T-helper 1 cell treated with Interleukin-12 subunit alpha and Interleukin-12 subunit beta and Interleukin-4 antibody, amounts not matched to agents 30 ng/mL and 1 ng/mL, for 36 hours (primary cell): ENCODE results near the gene ADGRL1. TPM values are rescaled to one million over a fixed set of nuclear protein-coding genes. Genes with fewer than 3 reads are reported as not detected.
"Not testable (repeated sequence)": the region's sequence is repeated elsewhere in the genome, so short reads cannot be mapped to it uniquely, and the experiment has no call there.

ENCODE experiments used
- intact Hi-C: fragments of 100-400 bp; cut with micrococcal nuclease; formaldehyde crosslinking; loops from one replicate; pipeline ENCODE4 v1.15.1; 2024
- total RNA-seq: library from RNA; stranded (reverse); gene quantifications from 2 replicates; pipeline ENCODE4 v1.2.3, GENCODE V29; 2022

ADGRL1 gene
- total RNA-seq = 7.6 and 8.1 TPM in 2 replicates

GRCh38 chr19:14205452-14206287 is at the start of gene ADGRL1:
ADGRL1 (minus strand) TSS chr19:14206169; CDS start chr19:14183602, 22,567 bp downstream.
- intact Hi-C loops = not testable (repeated sequence)

GRCh38 chr19:14255316-14255715 is 49.3 kb upstream of the ADGRL1 start:
- intact Hi-C loops = not testable (repeated sequence)

GRCh38 chr19:14253822-14254599 is 48.0 kb upstream of the ADGRL1 start:
- intact Hi-C loops = not testable (repeated sequence)

- intact Hi-C loops = not testable (repeated sequence)
These were observed 46.2 kb upstream of the ADGRL1 start for GRCh38 chr19:14252136-14252535.

GRCh38 chr19:14250870-14251269 is 44.9 kb upstream of the ADGRL1 start:
- intact Hi-C loops = no loop called here

- intact Hi-C loops = not testable (repeated sequence)
These were observed 44.3 kb upstream of the ADGRL1 start for GRCh38 chr19:14250315-14250714.

GRCh38 chr19:14249891-14250290 is 43.9 kb upstream of the ADGRL1 start:
- intact Hi-C loops = not testable (repeated sequence)

GRCh38 chr19:14249012-14249754 is 43.2 kb upstream of the ADGRL1 start:
- intact Hi-C loops = not testable (repeated sequence)

- intact Hi-C loops = no loop called here
These were observed 42.6 kb upstream of the ADGRL1 start for GRCh38 chr19:14248578-14249011.

GRCh38 chr19:14247548-14248471 is 41.8 kb upstream of the ADGRL1 start:
- intact Hi-C loops = not testable (repeated sequence)

- intact Hi-C loops = not testable (repeated sequence)
These were observed 41.2 kb upstream of the ADGRL1 start for GRCh38 chr19:14247205-14247547.

- intact Hi-C loops = not testable (repeated sequence)
These were observed 38.4 kb upstream of the ADGRL1 start for GRCh38 chr19:14244393-14244792.

GRCh38 chr19:14243718-14244117 is 37.7 kb upstream of the ADGRL1 start:
- intact Hi-C loops = not testable (repeated sequence)

GRCh38 chr19:14237014-14237941 is 31.3 kb upstream of the ADGRL1 start:
- intact Hi-C loops = no loop called here

- intact Hi-C loops = not testable (repeated sequence)
These were observed 27.0 kb upstream of the ADGRL1 start for GRCh38 chr19:14232945-14233344.

- intact Hi-C loops = not testable (repeated sequence)
These were observed 22.6 kb upstream of the ADGRL1 start for GRCh38 chr19:14228446-14229071.

GRCh38 chr19:14226498-14226897 is 20.5 kb upstream of the ADGRL1 start:
- intact Hi-C loops = not testable (repeated sequence)

GRCh38 chr19:14222886-14223285 is 16.9 kb upstream of the ADGRL1 start:
- intact Hi-C loops = no loop called here

- intact Hi-C loops = not testable (repeated sequence)
These were observed 15.4 kb upstream of the ADGRL1 start for GRCh38 chr19:14221345-14221744.
